Prostate gland (tissue), 2 donors: Measurements from ENCODE around the gene SLAMF6. TPM values are rescaled to one million over a fixed set of nuclear protein-coding genes. Genes with fewer than 3 reads are reported as not detected.

Experiments
- DNase-seq: peaks from one replicate; pipeline ENCODE4 v3.0.0-alpha.2; 2019; ENCODE audit warnings: low spot score
- H3K27ac ChIP-seq, 2 donors: fragments of 200-600 bp; sonication (generic); 2 replicates each; pipeline ENCODE4 v1.5.1; 2017 to 2019
- H3K27me3 ChIP-seq: fragments of 200-600 bp; sonication (generic); replicated peaks from 2 replicates; pipeline ENCODE4 v1.5.1; 2019; ENCODE audit not compliant: insufficient read depth
- H3K36me3 ChIP-seq, 2 donors: fragments of 200-600 bp; sonication (generic); 1 replicate in 1 of 2; 2 replicates in 1 of 2; pipeline versions ENCODE4 v1.5.1 to v1.8.1; 2017 to 2019
- H3K4me1 ChIP-seq: fragments of 200-600 bp; sonication (generic); replicated peaks from 2 replicates; pipeline ENCODE4 v1.5.1; 2019
- H3K4me3 ChIP-seq, 2 donors: fragments of 200-600 bp; sonication (generic); 2 replicates each; pipeline ENCODE4 v1.5.1; 2017 to 2019
- H3K9me3 ChIP-seq: fragments of 200-600 bp; sonication (generic); 2 replicates; pipeline ENCODE4 v1.5.1; 2017
- POLR2A ChIP-seq: fragments of 450-650 bp; IDR thresholded peaks from one replicate; pipeline ENCODE4 v1.6.1; 2016; ENCODE audit warnings: antibody characterized with exemption, mild to moderate bottlenecking
- POLR2AphosphoS5 ChIP-seq: sonication (generic); formaldehyde crosslinking; IDR thresholded peaks from one replicate; pipeline ENCODE4 v1.6.1; 2017; ENCODE audit warnings: antibody characterized with exemption
- whole genome bisulfite sequencing: methylation state at CpG from one replicate; pipeline ENCODE4 v1.1.5; 2018; 5-methylcytosine and 5-hydroxymethylcytosine counted together
- intact Hi-C: fragments of 100-400 bp; cut with DNase I; formaldehyde crosslinking; loops from one replicate; pipeline ENCODE4 v1.14.2; 2022
- total RNA-seq, 2 donors: library from RNA; depleted of rRNA; stranded (reverse); fragments of >200 nt; gene quantifications; one replicate each; pipeline ENCODE4 v1.1.0, GENCODE V29; 2016
- TF ChIP-seq, protein P1 (sequence below), 4 experiments: fragments of 200-600 bp in 2 of 4; fragments of 450-650 bp in 2 of 4; sonication (generic) in 2 of 4; IDR thresholded peaks; 1 replicate in 3 of 4; 2 replicates in 1 of 4; pipeline ENCODE4 v1.5.1; 2016 to 2019; ENCODE audit warnings: antibody characterized with exemption in 4 of 4, mild to moderate bottlenecking in 2 of 4, moderate library complexity in 2 of 4

Gene SLAMF6
- total RNA-seq, 2 donors from 2014 or later: 0.64 to 1.4 TPM

GRCh38 chr1:160454371-160455152, 68.5 kb downstream of the SLAMF6 start:
- 88% methylated on average over 6 of the region's 6 CpGs for WGBS
- Histone ChIP-seq H3K27me3 (no peaks in the 10 kb centered on the region), H3K9me3 (no peaks in the 10 kb centered on the region), H3K4me1 (no peaks in the 10 kb centered on the region), H3K36me3 (no peaks in the 10 kb centered on the region), H3K27ac (no peak overlapping the region), H3K4me3 (no peak overlapping the region)
- TF ChIP-seq, protein P1, sequence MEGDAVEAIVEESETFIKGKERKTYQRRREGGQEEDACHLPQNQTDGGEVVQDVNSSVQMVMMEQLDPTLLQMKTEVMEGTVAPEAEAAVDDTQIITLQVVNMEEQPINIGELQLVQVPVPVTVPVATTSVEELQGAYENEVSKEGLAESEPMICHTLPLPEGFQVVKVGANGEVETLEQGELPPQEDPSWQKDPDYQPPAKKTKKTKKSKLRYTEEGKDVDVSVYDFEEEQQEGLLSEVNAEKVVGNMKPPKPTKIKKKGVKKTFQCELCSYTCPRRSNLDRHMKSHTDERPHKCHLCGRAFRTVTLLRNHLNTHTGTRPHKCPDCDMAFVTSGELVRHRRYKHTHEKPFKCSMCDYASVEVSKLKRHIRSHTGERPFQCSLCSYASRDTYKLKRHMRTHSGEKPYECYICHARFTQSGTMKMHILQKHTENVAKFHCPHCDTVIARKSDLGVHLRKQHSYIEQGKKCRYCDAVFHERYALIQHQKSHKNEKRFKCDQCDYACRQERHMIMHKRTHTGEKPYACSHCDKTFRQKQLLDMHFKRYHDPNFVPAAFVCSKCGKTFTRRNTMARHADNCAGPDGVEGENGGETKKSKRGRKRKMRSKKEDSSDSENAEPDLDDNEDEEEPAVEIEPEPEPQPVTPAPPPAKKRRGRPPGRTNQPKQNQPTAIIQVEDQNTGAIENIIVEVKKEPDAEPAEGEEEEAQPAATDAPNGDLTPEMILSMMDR (IDR thresholded peaks at IDR 0.05): no peak
- no peak for TF ChIP-seq POLR2AphosphoS5
- TF ChIP-seq POLR2A: no peak
- intact Hi-C loops: no loop called here
- no peak for DNase-seq

- H3K27ac ChIP-seq: no peak overlapping the region
- H3K4me3 ChIP-seq: no peak overlapping the region
- 48% methylated on average over 7 of the region's 7 CpGs for WGBS
- H3K4me1 ChIP-seq: no peaks in the 10 kb centered on the region
- TF ChIP-seq, protein P1 (IDR thresholded peaks at IDR 0.05): no peak
- no peak for TF ChIP-seq POLR2A
- TF ChIP-seq POLR2AphosphoS5: no peak
- no peak for DNase-seq
- H3K9me3 ChIP-seq: no peaks in the 10 kb centered on the region
- H3K36me3 ChIP-seq: no peaks in the 10 kb centered on the region
- intact Hi-C loops: no loop called here
- H3K27me3 ChIP-seq: no peaks in the 10 kb centered on the region
Measured at GRCh38 chr1:160453443-160453842, 69.6 kb downstream of the SLAMF6 start.

GRCh38 chr1:160451859-160452232, 71.2 kb downstream of the SLAMF6 start:
- intact Hi-C loops: no loop called here
- Histone ChIP-seq H3K27me3 (no peaks in the 10 kb centered on the region), H3K36me3 (no peaks in the 10 kb centered on the region), H3K4me3 (no peak overlapping the region), H3K27ac (no peak overlapping the region), H3K4me1 (no peaks in the 10 kb centered on the region), H3K9me3 (no peaks in the 10 kb centered on the region)
- TF ChIP-seq POLR2A: no peak
- TF ChIP-seq POLR2AphosphoS5: no peak
- TF ChIP-seq, protein P1 (IDR thresholded peaks at IDR 0.05): no peak
- 78% methylated on average over 1 of the region's 1 CpG for WGBS
- DNase-seq: no peak

- Histone ChIP-seq H3K9me3 (no peaks in the 10 kb centered on the region), H3K27ac (no peak overlapping the region), H3K4me1 (no peaks in the 10 kb centered on the region), H3K4me3 (no peak overlapping the region), H3K36me3 (no peaks in the 10 kb centered on the region), H3K27me3 (no peaks in the 10 kb centered on the region)
- TF ChIP-seq, protein P1 (IDR thresholded peaks at IDR 0.05): no peak
- TF ChIP-seq POLR2A: no peak
- TF ChIP-seq POLR2AphosphoS5: no peak
- DNase-seq: no peak
- 33% methylated on average over 7 of the region's 7 CpGs for WGBS
- intact Hi-C loops: no loop called here
Measured at GRCh38 chr1:160451119-160451858, 71.8 kb downstream of the SLAMF6 start.
